ENCODE measurements around the gene NBPF14.
"Not testable (repeated sequence)": the region's sequence is repeated elsewhere in the genome, so short reads cannot be mapped to it uniquely, and the experiment has no call there.

Gene NBPF14, protein sequence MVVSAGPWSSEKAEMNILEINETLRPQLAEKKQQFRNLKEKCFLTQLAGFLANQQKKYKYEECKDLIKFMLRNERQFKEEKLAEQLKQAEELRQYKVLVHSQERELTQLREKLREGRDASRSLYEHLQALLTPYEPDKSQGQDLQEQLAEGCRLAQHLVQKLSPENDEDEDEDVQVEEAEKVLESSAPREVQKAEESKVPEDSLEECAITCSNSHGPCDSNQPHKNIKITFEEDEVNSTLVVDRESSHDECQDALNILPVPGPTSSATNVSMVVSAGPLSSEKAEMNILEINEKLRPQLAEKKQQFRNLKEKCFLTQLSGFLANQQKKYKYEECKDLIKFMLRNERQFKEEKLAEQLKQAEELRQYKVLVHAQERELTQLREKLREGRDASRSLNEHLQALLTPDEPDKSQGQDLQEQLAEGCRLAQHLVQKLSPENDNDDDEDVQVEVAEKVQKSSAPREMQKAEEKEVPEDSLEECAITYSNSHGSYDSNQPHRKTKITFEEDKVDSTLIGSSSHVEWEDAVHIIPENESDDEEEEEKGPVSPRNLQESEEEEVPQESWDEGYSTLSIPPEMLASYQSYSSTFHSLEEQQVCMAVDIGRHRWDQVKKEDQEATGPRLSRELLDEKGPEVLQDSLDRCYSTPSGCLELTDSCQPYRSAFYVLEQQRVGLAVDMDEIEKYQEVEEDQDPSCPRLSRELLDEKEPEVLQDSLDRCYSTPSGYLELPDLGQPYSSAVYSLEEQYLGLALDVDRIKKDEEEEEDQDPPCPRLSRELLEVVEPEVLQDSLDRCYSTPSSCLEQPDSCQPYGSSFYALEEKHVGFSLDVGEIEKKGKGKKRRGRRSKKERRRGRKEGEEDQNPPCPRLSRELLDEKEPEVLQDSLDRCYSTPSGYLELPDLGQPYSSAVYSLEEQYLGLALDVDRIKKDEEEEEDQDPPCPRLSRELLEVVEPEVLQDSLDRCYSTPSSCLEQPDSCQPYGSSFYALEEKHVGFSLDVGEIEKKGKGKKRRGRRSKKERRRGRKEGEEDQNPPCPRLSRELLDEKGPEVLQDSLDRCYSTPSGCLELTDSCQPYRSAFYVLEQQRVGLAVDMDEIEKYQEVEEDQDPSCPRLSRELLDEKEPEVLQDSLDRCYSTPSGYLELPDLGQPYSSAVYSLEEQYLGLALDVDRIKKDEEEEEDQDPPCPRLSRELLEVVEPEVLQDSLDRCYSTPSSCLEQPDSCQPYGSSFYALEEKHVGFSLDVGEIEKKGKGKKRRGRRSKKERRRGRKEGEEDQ (N-terminal part only)

DNA sequence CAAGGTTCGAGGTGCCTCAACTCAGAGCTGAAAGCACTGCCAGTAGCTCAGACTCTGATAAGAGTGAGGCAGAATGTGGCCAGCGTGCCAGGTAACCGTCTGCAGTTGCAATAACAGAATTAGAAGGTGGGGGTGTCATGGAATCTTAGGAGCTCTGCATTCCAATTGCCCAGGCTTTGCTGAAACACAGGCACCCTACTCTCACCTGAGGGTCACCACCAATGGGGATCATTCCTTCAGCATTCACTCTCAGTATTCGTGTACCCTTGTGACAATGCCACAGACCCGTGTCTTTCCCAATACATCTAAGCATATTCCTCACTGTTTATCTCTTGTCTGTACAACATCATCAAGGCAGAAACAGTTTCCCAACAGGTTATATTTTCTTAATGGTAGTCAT is at the start of gene NBPF14:
Gene NBPF14 (minus strand): TSS at position 101 of the 400 bp plus-strand sequence. CDS start 294 bp downstream, outside the sequence.
- DNase-seq; H3K27me3 ChIP-seq (replicated peaks); in situ Hi-C loops (cut with HindIII; ENCODE audit: low pct_ligation_motif_present, low sequenced_read_pairs); H3K4me3 ChIP-seq (ENCODE audit: low read depth, low read length); H3K27ac ChIP-seq; H3K36me3 ChIP-seq (replicated peaks): not testable (repeated sequence)

DNA sequence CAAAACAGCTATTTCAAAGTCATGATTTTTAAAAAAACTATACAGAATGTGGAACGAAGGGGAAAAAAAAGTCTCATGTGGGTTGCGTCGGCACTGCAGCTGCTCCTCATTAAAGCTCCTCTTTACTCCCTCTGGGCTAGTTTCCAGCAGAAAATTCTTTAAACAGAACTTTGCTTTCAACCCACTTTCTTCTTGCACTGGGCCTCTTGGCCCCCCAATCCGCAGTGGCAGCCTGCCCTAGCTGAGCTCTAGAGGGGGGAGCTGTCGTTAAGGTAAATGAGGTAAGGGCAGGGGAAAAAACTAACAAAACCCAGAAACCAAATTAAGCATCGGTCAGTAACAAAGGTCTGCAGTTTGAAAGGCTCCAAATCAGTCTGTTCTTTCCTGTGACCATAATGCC is 29.6 kb upstream of the NBPF14 start:
- H3K27me3 ChIP-seq (replicated peaks); in situ Hi-C loops (cut with HindIII; ENCODE audit: low pct_ligation_motif_present, low sequenced_read_pairs); H3K4me3 ChIP-seq (ENCODE audit: low read depth, low read length); H3K36me3 ChIP-seq (replicated peaks); H3K27ac ChIP-seq; DNase-seq: not testable (repeated sequence)

DNA sequence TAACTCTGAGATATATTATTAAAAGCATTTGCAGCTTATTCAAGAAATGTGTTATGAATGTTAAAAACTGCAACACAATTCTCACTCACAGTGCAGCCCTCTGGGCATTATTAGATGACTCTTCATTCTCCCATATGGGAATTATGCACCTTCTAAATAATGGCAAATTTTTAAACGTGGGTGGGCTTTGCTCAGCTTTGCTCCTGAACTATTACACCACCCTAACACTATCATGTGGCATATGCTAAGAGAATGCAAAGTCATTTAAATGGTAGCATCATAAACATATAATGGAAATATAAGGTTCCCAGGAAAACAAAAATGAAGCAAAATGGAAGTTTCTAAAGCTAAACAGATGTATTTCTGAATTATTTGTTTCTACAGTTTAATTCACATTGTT is 22.4 kb upstream of the NBPF14 start:
- H3K36me3 ChIP-seq (replicated peaks); H3K27ac ChIP-seq; H3K27me3 ChIP-seq (replicated peaks); in situ Hi-C loops (cut with HindIII; ENCODE audit: low pct_ligation_motif_present, low sequenced_read_pairs); DNase-seq; H3K4me3 ChIP-seq (ENCODE audit: low read depth, low read length): not testable (repeated sequence)

DNA sequence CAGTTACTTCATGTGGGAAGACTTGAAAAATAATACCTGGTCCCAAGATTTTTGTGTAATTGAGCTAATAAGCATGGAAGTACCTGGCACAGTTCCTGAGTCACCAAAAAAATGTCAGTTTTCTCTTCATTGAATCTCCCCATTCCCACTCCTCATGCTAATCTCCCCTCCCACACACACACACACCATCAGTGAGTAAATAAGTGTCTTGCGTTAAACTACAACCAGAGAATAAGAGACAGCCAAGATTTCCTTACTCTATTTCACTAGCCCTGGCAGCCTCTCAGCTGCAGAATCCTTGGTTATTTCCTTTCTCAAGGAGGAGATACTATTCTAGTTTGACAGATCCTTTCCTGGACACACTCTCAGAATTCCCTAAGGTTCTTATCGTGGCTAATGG is 9.5 kb upstream of the NBPF14 start:
- H3K27me3 ChIP-seq (replicated peaks); H3K4me3 ChIP-seq (ENCODE audit: low read depth, low read length); H3K36me3 ChIP-seq (replicated peaks); in situ Hi-C loops (cut with HindIII; ENCODE audit: low pct_ligation_motif_present, low sequenced_read_pairs); H3K27ac ChIP-seq; DNase-seq: not testable (repeated sequence)

DNA sequence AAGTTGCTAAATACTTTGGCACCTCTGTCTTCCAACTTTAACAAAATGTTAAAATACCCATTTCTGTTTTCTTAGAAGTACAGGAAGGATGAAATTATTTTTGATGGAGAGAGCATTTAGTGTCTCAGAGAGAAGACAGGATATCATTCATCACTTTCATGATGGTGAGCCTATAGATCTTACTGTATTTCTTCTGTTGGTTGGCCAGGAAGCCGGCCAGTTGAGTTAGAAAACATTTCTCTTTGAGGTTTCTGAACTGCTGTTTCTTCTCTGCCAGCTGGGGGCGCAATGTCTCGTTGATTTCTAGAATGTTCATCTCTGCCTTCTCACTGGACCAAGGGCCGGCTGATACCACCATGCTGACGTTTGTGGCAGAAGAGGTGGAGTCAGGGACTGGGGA is 451 bp downstream of the NBPF14 start:
- H3K27me3 ChIP-seq (replicated peaks); in situ Hi-C loops (cut with HindIII; ENCODE audit: low pct_ligation_motif_present, low sequenced_read_pairs); H3K4me3 ChIP-seq (ENCODE audit: low read depth, low read length); DNase-seq; H3K27ac ChIP-seq; H3K36me3 ChIP-seq (replicated peaks): not testable (repeated sequence)

DNA sequence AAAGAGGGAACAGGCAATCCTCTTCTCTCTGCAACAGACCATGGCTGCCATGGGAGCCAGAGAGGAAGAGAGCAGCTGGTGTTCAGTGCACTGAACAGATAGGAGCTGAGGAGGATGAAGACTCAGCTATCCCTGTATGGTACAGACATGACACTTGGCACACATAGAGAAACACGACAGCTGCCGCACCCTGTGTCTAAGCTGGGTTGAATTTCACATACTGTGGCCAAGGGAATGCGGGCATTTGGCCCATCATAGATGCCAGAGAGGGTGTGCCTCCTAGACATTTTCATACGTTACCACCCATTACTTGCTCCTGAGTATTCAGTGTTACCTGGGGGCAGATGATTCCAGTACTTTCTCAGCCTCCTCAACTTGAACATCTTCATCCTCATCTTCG is 4.7 kb downstream of the NBPF14 start:
- DNase-seq; H3K27ac ChIP-seq; H3K4me3 ChIP-seq (ENCODE audit: low read depth, low read length); in situ Hi-C loops (cut with HindIII; ENCODE audit: low pct_ligation_motif_present, low sequenced_read_pairs); H3K27me3 ChIP-seq (replicated peaks); H3K36me3 ChIP-seq (replicated peaks): not testable (repeated sequence)

DNA sequence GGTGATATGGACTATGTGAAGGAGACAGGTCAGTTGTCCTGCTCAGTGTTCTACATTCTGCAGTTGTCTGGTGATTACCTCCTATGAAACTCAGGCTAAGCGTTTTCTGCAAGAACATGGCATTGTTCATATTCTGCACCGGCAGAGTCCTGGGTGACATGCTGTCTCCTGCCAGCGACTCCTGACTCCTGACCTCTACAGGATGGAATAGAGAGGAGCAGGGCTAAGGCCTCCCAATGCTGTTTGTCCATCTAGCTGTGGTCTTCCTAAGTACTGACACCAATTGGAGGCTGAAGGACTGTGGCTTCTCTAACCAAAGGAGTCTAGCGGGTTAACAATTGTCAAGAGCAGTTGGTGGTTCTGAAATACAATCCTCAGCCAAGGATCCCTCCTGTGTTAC is 63.7 kb downstream of the NBPF14 start:
- DNase-seq; H3K27ac ChIP-seq; H3K4me3 ChIP-seq (ENCODE audit: low read depth, low read length); in situ Hi-C loops (cut with HindIII; ENCODE audit: low pct_ligation_motif_present, low sequenced_read_pairs); H3K36me3 ChIP-seq (replicated peaks); H3K27me3 ChIP-seq (replicated peaks): not testable (repeated sequence)

DNA sequence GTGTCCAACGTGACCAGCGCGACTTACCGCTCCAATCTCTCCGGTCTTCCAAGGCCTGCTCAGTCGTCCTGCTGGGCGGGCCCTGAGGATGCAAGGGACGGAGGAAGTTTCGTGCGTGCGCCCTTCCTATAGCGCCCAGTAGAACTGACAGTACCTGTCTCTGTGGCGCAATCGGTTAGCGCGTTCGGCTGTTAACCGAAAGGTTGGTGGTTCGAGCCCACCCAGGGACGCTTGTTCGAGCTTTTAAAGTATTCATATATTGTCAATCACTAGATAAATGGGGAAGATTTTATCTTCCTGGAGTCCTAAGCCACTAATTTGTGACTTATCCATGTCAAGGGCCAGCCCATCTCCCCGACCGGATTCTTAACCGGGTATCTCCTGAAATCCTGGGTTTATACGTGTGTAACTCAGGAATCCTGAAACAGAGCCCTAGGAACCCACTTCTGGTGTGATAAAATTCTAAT is 66.7 kb downstream of the NBPF14 start:
- H3K27ac ChIP-seq; H3K27me3 ChIP-seq (replicated peaks); H3K36me3 ChIP-seq (replicated peaks); in situ Hi-C loops (cut with HindIII; ENCODE audit: low pct_ligation_motif_present, low sequenced_read_pairs): not testable (repeated sequence)
- H3K4me3 ChIP-seq (ENCODE audit: low read depth, low read length) = peak overlapping the region; percentile 27
- DNase-seq = peak; percentile 60

DNA sequence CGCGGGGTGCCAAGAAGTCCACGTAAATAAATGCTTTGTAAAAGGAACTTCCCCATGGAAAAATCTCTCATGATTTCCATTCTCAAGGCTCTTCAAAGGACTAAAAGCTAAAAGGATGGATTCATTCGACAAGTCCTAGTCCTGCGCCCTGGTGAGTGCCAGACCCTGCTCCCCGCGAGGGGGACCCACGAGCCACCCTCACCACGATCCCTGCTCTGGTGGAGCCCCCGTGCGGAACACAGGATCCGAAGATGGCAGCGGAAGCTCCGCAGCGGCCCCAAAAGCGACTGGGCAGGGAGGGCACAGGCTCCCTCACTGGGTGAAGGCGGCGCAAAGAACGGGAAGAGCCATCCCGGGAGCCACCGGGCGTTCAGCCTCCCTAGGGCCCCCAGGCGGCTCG is 67.2 kb downstream of the NBPF14 start:
- H3K4me3 ChIP-seq (ENCODE audit: low read depth, low read length); DNase-seq; in situ Hi-C loops (cut with HindIII; ENCODE audit: low pct_ligation_motif_present, low sequenced_read_pairs); H3K27ac ChIP-seq; H3K27me3 ChIP-seq (replicated peaks); H3K36me3 ChIP-seq (replicated peaks): not testable (repeated sequence)

DNA sequence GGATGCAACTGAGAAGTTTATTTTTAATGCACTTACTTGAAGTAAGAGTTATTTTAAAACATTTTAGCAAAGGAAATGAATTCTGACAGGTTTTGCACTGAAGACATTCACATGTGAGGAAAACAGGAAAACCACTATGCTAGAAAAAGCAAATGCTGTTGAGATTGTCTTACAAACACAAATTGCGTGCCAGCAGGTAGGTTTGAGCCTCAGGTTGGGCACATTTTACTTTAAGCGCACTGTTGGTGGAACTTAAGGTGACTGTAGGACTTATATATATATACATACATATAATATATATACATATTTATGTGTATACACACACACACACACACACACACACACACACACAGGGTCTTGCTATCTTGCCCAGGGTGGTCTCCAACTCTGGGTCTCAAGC is 69.2 kb downstream of the NBPF14 start:
- H3K27me3 ChIP-seq (replicated peaks); H3K4me3 ChIP-seq (ENCODE audit: low read depth, low read length); H3K36me3 ChIP-seq (replicated peaks); DNase-seq; in situ Hi-C loops (cut with HindIII; ENCODE audit: low pct_ligation_motif_present, low sequenced_read_pairs); H3K27ac ChIP-seq: not testable (repeated sequence)

DNA sequence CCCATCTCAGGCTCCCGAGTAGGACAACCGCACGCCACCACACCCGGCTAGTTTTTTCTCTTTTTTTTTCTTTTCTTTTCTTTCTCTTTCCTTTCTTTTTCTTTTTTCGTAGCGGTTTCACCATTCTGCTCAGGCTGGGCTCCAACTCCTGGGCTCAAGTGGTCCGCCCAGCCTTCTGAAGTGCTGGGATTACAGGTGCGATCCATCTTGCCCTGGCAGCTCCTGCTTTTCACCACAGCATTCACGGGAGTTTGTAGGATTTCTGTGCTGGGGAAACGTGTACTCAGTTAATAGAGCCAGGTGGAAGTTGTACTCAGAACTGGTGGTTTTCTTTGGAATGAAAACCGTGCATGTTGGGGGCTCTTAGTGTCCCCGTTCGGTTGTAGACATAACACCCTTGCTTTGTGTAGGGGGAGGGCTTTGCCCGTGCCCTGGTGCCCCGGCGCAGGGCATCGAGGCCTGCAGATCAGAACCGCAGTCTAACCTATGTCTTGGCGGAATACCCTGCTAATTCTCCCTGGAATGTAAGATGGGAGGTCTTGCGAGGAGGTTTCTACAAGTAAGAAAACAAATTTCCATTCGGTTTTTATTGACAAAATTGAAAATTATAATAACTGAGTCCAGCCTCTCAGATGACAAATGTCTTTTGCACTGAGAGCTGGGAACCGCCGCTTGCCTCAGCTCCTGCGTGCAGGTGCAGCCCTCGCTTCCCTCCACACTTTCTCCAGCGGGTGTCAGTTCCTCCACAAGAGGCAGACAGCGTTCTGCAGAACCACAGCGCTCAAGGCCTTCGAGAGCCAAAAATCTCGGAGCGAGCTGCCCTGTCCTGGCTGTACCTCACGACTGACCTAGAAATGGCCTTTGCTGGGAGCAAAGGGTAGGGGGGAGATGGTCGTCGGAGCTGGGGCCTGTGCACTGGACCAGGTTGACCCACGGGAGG is 72.3 kb downstream of the NBPF14 start:
- DNase-seq; H3K27ac ChIP-seq; H3K36me3 ChIP-seq (replicated peaks); in situ Hi-C loops (cut with HindIII; ENCODE audit: low pct_ligation_motif_present, low sequenced_read_pairs); H3K4me3 ChIP-seq (ENCODE audit: low read depth, low read length); H3K27me3 ChIP-seq (replicated peaks): not testable (repeated sequence)

DNA sequence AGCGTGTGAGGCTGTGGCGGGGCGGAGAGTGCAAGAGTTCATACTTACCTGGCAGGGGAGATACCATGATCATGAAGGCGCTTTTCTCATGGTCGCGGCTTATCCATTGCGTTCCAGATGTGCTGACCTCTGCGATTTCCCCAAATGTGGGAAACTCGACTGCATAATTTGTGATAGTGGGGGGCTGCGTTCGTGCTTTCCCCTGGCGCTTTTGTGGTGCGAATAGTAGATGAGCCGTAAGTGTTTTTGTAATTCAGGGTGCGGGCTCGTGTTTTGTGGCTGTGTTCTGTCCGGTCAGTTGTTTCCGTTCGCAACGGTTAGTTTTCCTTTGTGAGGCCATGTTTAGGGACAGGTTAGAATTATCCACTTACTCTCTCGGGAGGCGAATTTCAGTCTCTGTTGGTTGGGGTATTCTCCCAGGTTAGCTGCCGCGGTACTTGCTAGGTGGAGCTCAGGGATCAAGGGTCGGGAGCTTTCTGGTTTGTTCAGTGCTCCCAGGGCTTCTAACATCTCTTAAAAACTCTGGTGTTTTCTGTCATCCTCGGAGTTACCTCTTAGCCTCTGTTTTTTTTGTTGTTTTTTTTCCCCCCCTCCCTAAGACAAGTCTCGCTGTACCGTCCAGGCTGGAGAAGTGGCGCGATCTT is 73.1 kb downstream of the NBPF14 start:
- H3K27me3 ChIP-seq (replicated peaks); H3K27ac ChIP-seq; in situ Hi-C loops (cut with HindIII; ENCODE audit: low pct_ligation_motif_present, low sequenced_read_pairs); H3K36me3 ChIP-seq (replicated peaks): not testable (repeated sequence)
- DNase-seq = peak; percentile 99
- H3K4me3 ChIP-seq (ENCODE audit: low read depth, low read length) = peak overlapping the region; percentile 17

DNA sequence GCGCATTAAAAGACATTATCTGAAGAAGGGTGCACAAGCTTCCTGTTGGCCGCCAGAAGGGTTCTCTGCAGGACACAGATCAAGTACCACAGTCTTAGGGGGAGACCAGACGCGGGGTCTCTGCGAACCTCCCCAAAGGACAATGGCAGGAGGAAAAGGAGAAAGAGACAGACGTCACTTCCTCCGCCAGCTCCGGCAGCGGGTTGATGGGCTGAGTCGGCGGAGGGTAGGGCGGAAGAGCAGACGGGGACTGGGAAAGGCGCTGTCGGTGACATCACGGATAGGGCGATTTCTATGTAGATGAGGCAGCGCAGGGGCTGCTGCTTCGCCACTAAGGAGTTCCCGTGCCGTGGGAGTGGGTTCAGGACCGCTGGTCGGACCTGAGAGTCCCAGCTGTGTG is 73.7 kb downstream of the NBPF14 start:
- H3K27me3 ChIP-seq (replicated peaks); in situ Hi-C loops (cut with HindIII; ENCODE audit: low pct_ligation_motif_present, low sequenced_read_pairs); H3K36me3 ChIP-seq (replicated peaks); H3K4me3 ChIP-seq (ENCODE audit: low read depth, low read length): not testable (repeated sequence)
- peak; percentile 82 for DNase-seq
- H3K27ac ChIP-seq = peak overlapping the region; percentile 69
